22Rv1 (cell line): ENCODE results near the gene SLC35D3.

Source experiments
- H3K27ac ChIP-seq: fragments of 450-650 bp; 2 replicates; pipeline ENCODE4 v1.5.1; 2017
- CTCF ChIP-seq: fragments of 450-650 bp; IDR thresholded peaks from 2 replicates; pipeline ENCODE4 v1.5.1; 2017; ENCODE audit warnings: mild to moderate bottlenecking
- ZFX ChIP-seq: fragments of 450-650 bp; IDR thresholded peaks from 2 replicates; pipeline ENCODE4 v1.6.1; 2017; ENCODE audit warnings: antibody characterized with exemption, borderline replicate concordance

SLC35D3 gene

DNA sequence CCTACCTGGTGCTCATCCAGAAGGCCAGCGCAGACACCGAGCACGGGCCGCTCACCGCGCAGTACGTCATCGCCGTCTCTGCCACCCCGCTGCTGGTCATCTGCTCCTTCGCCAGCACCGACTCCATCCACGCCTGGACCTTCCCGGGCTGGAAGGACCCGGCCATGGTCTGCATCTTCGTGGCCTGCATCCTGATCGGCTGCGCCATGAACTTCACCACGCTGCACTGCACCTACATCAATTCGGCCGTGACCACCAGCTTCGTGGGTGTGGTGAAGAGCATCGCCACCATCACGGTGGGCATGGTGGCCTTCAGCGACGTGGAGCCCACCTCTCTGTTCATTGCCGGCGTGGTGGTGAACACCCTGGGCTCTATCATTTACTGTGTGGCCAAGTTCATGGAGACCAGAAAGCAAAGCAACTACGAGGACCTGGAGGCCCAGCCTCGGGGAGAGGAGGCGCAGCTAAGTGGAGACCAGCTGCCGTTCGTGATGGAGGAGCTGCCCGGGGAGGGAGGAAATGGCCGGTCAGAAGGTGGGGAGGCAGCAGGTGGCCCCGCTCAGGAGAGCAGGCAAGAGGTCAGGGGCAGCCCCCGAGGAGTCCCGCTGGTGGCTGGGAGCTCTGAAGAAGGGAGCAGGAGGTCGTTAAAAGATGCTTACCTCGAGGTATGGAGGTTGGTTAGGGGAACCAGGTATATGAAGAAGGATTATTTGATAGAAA, 2.0 kb downstream of the SLC35D3 start:
- no peak overlapping the region for H3K27ac ChIP-seq
- no peak for TF ChIP-seq ZFX
- no peak for TF ChIP-seq CTCF

DNA sequence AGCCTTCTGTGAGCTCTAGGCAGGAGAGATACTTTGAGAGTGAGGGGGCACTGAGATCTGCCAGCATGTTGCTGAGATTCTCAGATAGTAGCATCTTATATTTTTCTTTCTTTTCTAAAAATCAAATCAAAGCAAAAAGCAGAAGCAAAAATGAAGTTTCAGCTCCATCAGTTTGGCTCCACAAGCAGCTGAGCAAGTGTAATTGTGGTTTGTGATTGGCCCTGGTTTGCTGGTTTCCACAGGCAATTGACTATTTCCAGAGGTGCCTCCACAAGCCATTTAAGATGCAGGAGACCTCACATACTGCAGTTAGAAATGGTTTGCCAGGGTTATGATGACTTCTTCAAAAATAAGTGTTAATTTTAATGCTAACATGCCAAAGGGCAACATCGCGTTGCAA, 4.3 kb downstream of the SLC35D3 start:
- TF ChIP-seq CTCF (no peak), ZFX (no peak)
- H3K27ac ChIP-seq, result no peak overlapping the region

DNA sequence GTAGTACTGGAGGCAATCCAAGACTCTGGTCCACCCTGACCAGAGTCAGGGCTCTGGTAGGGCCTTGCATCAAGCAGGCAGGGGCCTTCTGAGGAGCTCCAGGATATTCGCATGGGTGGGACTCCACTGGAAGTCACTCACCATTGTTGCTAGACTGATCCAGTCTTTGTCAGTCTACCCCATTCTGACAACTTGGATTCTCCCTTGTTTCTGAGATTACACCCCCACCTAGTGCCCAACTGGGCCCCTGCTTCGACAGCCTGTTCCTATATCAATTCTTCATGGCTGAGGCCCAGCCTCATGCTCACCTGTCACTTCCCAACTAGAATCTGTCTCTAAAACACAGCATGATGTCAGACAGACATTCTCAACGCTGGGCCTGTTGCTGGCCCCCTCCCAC, 5.2 kb downstream of the SLC35D3 start:
- TF ChIP-seq CTCF (no peak), ZFX (no peak)
- H3K27ac ChIP-seq, result no peak overlapping the region

GRCh38 chr6:136930528-136930927, 8.4 kb downstream of the SLC35D3 start:
- H3K27ac ChIP-seq, result no peak overlapping the region
- TF ChIP-seq CTCF (no peak), ZFX (no peak)

DNA sequence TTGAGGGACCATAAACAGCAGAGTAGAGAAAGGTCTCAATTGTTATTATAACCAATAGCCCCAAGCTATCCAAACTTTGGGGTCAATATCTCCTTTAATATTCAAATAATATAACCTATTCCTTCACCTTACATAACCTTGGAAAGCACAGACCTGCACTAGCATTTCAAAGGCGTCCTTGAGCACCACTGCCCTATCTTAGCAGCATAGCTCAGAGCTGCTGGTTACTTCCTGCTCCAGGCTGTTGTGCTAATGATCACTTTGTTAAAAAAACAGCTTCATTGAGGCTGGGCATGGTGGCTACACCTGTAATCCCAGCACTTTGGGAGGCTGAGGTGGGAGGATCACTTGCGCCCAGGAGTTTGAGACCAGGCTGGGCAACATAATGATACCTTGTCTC, 10.5 kb downstream of the SLC35D3 start:
- no peak overlapping the region for H3K27ac ChIP-seq
- TF ChIP-seq ZFX (no peak), CTCF (no peak)

- no peak overlapping the region for H3K27ac ChIP-seq
- TF ChIP-seq CTCF, result no peak
- no peak for TF ChIP-seq ZFX
Measured at GRCh38 chr6:136945072-136945471, 23.0 kb downstream of the SLC35D3 start.

GRCh38 chr6:136945711-136946121, 23.6 kb downstream of the SLC35D3 start:
- TF ChIP-seq ZFX, result no peak
- no peak for TF ChIP-seq CTCF
- no peak overlapping the region for H3K27ac ChIP-seq
